Ammon's horn (tissue), 1 donor: Measurements from ENCODE around the gene TMEM45A.
"Not testable (repeated sequence)": the region's sequence is repeated elsewhere in the genome, so short reads cannot be mapped to it uniquely, and the experiment has no call there.

ENCODE experiments used
- DNase-seq: peaks from one replicate; pipeline ENCODE4 v3.0.0-alpha.2; 2016; ENCODE audit warnings: low spot score

Gene TMEM45A

DNA sequence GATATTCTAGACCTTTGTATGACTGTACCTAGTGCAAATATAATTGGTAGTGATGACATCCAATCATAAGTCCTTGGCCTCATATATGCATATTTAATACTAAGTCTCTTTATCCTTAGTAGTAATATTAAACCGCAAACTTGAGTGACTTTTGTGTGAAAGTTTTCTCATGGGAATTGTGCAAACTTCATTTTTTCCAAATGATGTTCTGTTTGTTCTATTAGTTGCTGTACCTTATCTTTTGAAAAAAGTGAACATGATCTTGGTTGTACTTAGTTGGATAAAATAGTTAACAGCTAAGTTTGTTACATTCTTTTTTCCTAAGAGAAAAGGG is 43.2 kb downstream of the TMEM45A start:
- no peak for DNase-seq

DNA sequence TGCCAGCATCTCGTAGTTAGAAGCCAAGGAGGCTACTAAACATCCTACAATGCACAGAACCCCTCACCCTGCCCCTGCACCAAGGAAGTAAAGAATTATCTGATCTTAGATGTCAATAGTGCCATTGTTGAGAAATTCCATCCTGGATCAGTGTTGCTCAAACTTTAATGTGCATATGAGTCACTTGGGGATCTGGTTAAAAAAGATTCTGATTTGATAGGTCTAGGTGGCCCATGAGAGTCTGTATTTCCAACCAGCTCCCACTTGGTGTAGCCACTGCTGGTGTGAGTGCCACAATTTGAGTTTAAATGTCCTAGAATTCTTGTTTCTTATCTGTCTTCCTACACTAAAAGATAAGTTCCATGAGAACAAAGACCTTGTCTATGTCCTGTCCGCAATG is 43.7 kb downstream of the TMEM45A start:
- no peak for DNase-seq

- no peak for DNase-seq
Observed at GRCh38 chr3:100537646-100538338, 45.4 kb downstream of the TMEM45A start.

GRCh38 chr3:100538339-100538706 is 45.9 kb downstream of the TMEM45A start:
- no peak for DNase-seq

GRCh38 chr3:100540791-100541334 is 48.4 kb downstream of the TMEM45A start:
- no peak for DNase-seq

DNA sequence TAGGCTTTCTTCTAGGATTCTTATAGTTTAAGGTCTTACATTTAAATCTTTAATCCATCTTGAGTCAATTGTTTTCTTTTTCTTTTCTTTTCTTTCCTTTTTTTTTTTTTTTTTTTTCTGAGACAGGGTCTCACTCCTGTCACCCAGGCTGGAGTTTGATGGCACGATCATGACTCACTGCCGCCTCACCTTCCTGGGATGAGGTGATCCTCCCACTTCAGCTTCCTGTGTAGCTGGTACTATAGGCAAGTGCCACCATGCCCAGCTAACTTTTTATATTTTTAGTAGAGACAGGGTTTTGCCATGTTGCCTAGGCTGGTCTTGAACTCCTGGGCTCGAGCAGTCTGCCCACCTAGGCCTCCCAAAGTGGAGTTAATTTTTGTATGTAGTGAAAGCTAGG is 49.0 kb downstream of the TMEM45A start:
- not testable (repeated sequence) for DNase-seq

GRCh38 chr3:100545371-100545770 is 53.0 kb downstream of the TMEM45A start:
- DNase-seq = no peak

DNA sequence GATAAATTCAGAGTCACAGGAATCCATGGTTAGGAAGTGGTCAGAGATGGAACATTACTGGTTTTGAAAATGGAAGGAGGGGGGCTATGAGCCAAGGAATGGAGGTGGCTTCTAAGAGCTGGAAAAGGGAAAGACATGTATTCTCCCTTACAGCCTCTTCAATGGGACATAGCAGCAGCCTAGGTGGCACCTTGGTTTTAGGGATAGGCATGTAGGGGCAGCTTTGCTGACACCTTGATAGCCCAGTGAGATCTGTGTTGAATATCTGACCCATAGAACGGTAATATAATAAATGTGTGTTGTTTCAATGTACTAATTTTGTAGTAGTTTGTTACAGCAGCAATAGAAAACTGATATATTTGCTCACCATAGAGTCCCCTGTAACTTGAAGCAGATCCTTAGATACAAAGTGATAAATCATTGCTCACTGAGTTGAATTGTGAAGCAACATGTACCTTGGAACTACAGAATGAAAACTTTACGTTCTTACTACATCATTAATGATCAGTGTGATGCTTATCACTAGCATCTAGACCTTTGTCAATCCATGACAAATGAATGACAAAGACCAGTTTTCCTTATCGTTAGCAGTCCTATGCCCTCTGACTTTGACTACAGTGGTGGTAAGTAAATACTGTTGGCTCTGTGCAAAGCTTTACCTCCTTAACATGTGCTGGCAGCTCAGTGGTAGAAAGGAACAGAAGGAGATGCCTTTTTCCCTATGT is 53.8 kb downstream of the TMEM45A start:
- DNase-seq = no peak

GRCh38 chr3:100548053-100548452 is 55.6 kb downstream of the TMEM45A start:
- no peak for DNase-seq

GRCh38 chr3:100553618-100554372 is 61.4 kb downstream of the TMEM45A start:
- no peak for DNase-seq

- no peak for DNase-seq
Observed at GRCh38 chr3:100554373-100554676, 61.9 kb downstream of the TMEM45A start.

DNA sequence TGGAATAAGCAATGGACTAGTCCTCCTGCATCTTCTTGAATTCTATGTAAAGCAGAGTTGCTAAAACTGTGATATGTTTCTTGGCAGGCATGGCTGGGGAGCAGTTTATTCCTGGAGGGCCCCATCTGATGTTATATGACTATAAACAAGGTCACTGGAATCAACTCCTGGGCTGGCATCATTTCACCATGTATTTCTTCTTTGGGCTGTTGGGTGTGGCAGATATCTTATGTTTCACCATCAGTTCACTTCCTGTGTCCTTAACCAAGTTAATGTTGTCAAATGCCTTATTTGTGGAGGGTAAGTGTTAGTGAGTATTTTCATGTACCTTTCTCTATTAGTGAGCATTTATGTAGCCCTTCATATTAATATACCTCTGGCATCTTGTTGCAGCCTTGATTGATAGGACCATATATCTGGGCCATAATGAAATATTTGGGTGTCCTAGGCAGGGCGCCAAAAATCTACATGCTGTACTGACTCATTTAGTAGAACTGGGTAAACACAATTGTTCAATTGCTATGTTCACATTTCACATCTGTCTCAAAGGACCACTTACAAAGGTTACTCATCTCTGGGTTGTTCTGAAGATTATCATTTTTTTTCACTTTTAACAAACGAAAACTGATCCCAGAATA is 64.4 kb downstream of the TMEM45A start:
- DNase-seq = no peak

DNA sequence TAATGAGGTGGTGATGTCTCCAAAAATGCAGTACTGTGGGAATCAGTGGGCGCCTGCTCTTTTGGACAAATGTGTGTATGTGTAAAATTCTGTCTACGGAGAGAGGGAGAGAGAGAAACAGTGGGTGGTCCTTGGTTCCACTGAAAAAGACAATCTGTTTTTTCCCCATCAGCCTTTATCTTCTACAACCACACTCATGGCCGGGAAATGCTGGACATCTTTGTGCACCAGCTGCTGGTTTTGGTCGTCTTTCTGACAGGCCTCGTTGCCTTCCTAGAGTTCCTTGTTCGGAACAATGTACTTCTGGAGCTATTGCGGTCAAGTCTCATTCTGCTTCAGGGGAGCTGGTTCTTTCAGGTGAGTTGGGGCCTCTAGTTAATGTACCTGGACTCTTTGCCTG is 65.8 kb downstream of the TMEM45A start:
- no peak for DNase-seq

DNA sequence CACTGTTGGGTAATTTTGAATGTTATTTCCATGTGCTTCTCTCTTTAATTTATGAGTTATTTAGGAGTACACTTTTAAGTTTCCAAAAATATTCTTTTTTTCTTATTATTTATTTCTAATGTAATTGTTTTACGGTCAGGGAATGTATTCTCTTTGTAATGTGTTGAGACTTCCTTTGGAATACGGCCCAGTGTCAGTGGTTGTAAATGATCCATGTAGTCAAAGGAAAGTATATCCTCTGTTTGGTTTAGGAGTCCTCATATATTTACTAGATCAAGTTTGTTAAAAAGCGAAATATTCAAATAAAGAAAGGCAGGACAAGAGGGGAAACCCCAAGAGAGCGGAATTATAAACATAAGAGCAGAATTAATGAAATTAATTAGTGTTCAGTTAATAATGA is 68.0 kb downstream of the TMEM45A start:
- no peak for DNase-seq

GRCh38 chr3:100561459-100562158 is 69.2 kb downstream of the TMEM45A start:
- no peak for DNase-seq

- DNase-seq = no peak
Observed at GRCh38 chr3:100562224-100562857, 69.9 kb downstream of the TMEM45A start.

DNA sequence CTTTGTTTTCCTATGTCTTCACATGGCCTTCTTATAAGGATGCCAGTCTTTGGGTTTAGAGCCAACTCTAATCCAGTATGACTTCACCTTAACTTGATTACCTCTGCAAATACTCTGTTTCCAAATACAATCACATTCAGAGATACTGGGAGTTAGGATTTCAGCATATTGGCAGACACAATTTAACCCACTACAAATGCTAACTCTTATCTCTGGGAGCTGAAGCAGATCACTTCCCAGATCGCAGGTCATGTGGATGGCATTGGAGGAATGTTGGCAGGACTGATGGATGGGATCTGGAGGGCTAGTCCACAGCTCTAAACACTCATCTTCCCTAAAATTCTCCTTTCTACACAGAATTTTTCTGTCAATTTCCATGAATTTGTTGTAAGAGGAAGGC is 70.8 kb downstream of the TMEM45A start:
- DNase-seq = no peak

DNA sequence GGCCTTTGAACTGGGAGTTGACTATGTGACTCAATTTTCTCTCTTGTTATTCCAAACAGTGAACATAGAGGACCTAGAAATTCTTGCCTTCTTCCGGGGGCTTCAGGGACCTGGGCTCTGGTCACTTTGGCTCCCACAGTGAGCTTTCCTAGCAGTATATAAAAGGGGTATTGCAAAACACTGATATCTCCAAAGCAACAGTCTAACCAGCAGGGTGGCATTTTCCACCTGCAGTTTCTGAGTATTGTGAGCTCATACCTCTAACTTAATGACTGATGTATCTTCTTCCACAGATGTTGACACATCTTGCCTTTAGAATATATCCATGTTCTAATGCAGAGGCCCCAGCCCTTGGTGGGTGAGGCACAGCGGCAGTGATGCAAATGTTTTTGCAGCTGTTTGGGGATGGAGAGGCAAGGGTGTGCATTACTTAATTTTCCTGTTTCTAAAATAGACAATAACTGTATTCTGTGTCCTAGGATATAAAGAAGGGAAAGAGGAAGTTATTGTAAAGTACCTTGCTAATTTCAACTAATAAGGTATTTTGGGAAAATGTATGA is 71.3 kb downstream of the TMEM45A start:
- no peak for DNase-seq

- no peak for DNase-seq
Observed at GRCh38 chr3:100570811-100571210, 78.4 kb downstream of the TMEM45A start.

DNA sequence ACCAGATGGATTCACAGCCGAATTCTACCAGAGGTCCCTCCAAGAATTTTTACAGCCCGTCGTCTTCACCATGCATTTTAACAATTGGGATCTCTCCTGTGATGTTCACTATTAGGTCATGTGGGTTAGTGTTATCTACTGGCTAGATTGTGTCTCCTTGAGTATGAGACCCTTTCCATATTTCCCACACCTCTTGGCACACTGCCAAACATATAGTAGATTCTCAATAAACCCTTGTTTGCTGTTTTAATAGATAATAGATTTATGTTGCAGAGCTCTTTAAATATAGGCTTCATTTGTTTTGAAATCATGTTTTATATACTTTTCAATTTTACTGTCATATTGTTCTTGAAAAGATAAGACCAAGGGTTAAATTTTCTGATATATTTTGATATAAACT is 82.1 kb downstream of the TMEM45A start:
- no peak for DNase-seq

GRCh38 chr3:100575704-100576103 is 83.3 kb downstream of the TMEM45A start:
- DNase-seq = no peak
